Caco-2 (cell line): ENCODE data around the gene FXYD7. TPM values are rescaled to one million over a fixed set of nuclear protein-coding genes. Genes with fewer than 3 reads are reported as not detected.

Source experiments
- BruUV-seq: library from RNA; stranded (reverse); fragments of 400-500 nt; replicated peaks from 2 replicates; lab custom pipeline; 2021; lab: Mats Ljungman, UMichigan
- CTCF ChIA-PET: fragments of 300-600 bp; sonication (Branson Sonifier 250); formaldehyde crosslinking; loops from one replicate; lab custom pipeline; 2022; ENCODE audit warnings: antibody characterized with exemption; lab: Charles Lee
- POLR2A ChIA-PET: fragments of 300-600 bp; sonication (Branson Sonifier 250); formaldehyde crosslinking; loops from one replicate; lab custom pipeline; 2022; ENCODE audit warnings: antibody characterized with exemption; lab: Charles Lee
- DNase-seq, 2 experiments: peaks; one replicate each; pipeline versions ENCODE4 v3.0.0 to v3.0.0-alpha.2; 2020 to 2022
- H3K27me3 ChIP-seq: replicated peaks from 2 replicates; pipeline ENCODE4 v1.6.0; 2011; ENCODE audit warnings: low read length; ENCODE audit not compliant: control insufficient read depth, insufficient read depth
- H3K36me3 ChIP-seq: 2 replicates; pipeline ENCODE4 v1.5.1; 2011; ENCODE audit warnings: low read length; ENCODE audit not compliant: control insufficient read depth, insufficient read depth
- H3K4me1 ChIP-seq: fragments of 250-450 bp; sonication (Bioruptor Pico); 2 replicates; pipeline ENCODE4 v1.5.1; 2020; ENCODE audit warnings: mild to moderate bottlenecking
- H3K4me3 ChIP-seq: 2 replicates; pipeline ENCODE4 v1.5.1; 2011; ENCODE audit warnings: low read depth, mild to moderate bottlenecking, control low read depth, low read length
- H3K9me3 ChIP-seq: fragments of 250-450 bp; sonication (Bioruptor Pico); 2 replicates; pipeline ENCODE4 v1.5.1; 2020; ENCODE audit warnings: mild to moderate bottlenecking, moderate library complexity
- H3K27ac Mint-ChIP-seq: one replicate; pipeline ENCODE4 v1.8.0; 2022; ENCODE audit warnings: mixed read lengths; ENCODE audit not compliant: unreplicated experiment
- H3K27me3 Mint-ChIP-seq: one replicate; pipeline ENCODE4 v1.8.0; 2022; ENCODE audit warnings: mixed read lengths; ENCODE audit not compliant: insufficient read depth, unreplicated experiment
- H3K36me3 Mint-ChIP-seq: one replicate; pipeline ENCODE4 v1.8.0; 2022; ENCODE audit warnings: mild to moderate bottlenecking, mixed read lengths; ENCODE audit not compliant: insufficient read depth, unreplicated experiment
- H3K4me1 Mint-ChIP-seq: one replicate; pipeline ENCODE4 v1.8.0; 2022; ENCODE audit warnings: low read depth, mixed read lengths; ENCODE audit not compliant: unreplicated experiment
- H3K4me3 Mint-ChIP-seq: one replicate; pipeline ENCODE4 v1.8.0; 2022; ENCODE audit warnings: mild to moderate bottlenecking, moderate library complexity, mixed read lengths; ENCODE audit not compliant: unreplicated experiment
- H3K9me3 Mint-ChIP-seq: one replicate; pipeline ENCODE4 v1.8.0; 2022; ENCODE audit warnings: mixed read lengths; ENCODE audit not compliant: unreplicated experiment
- intact Hi-C: fragments of 100-400 bp; cut with micrococcal nuclease; formaldehyde crosslinking; loops from one replicate; pipeline ENCODE4 v1.10.0; 2022; ENCODE audit not compliant: unreplicated experiment
- total RNA-seq: library from RNA; stranded (reverse); gene quantifications from 2 replicates; pipeline ENCODE4 v1.2.3, GENCODE V29; 2022
- TF ChIP-seq, protein P1 (sequence below), 2 experiments: fragments of 200-600 bp in 1 of 2; IDR thresholded peaks; 1 replicate in 1 of 2; 2 replicates in 1 of 2; pipeline versions ENCODE4 v1.5.1 to v1.8.0; 2011 to 2022; ENCODE audit warnings: antibody characterized with exemption in 1 of 2, control low read depth in 1 of 2, inconsistent platforms in 1 of 2, low read depth in 1 of 2, low read length in 1 of 2, mild to moderate bottlenecking in 1 of 2, moderate library complexity in 1 of 2; ENCODE audit not compliant: insufficient read depth in 1 of 2, severe bottlenecking in 1 of 2, unreplicated experiment in 1 of 2

The FXYD7 gene
- total RNA-seq, 1 experiment from 2014 or later = not detected

DNA sequence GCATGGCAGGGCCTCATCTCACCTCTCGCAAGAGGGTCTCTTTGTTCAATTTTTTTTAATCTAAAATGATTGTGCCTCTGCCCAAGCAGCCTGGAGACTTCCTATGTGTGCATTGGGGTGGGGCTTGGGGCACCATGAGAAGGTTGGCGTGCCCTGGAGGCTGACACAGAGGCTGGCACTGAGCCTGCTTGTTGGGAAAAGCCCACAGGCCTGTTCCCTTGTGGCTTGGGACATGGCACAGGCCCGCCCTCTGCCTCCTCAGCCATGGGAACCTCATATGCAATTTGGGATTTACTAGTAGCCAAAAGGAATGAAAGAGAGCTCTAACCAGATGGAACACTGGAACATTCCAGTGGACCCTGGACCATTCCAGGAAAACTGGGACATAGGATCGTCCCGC, 19.5 kb upstream of the FXYD7 start:
- 0 out of 2 replicates have a peak, but pooled peaks cover 2% of the 10 kb centered on the region for H3K36me3 ChIP-seq
- Mint-ChIP-seq H3K4me1 (peaks cover 16% of the 10 kb centered on the region), H3K27me3 (no peaks in the 10 kb centered on the region), H3K27ac (peak overlapping the region; percentile 41), H3K9me3 (no peaks in the 10 kb centered on the region), H3K36me3 (peaks cover 8% of the 10 kb centered on the region), H3K4me3 (peak overlapping the region; percentile 82)
- ChIA-PET POLR2A (no interaction called here), CTCF (no interaction called here)
- intact Hi-C loops = no loop called here
- H3K4me1 ChIP-seq = peaks cover 5% of the 10 kb centered on the region
- H3K9me3 ChIP-seq = no peaks in the 10 kb centered on the region
- H3K4me3 ChIP-seq = no peak overlapping the region
- TF ChIP-seq, protein P1, sequence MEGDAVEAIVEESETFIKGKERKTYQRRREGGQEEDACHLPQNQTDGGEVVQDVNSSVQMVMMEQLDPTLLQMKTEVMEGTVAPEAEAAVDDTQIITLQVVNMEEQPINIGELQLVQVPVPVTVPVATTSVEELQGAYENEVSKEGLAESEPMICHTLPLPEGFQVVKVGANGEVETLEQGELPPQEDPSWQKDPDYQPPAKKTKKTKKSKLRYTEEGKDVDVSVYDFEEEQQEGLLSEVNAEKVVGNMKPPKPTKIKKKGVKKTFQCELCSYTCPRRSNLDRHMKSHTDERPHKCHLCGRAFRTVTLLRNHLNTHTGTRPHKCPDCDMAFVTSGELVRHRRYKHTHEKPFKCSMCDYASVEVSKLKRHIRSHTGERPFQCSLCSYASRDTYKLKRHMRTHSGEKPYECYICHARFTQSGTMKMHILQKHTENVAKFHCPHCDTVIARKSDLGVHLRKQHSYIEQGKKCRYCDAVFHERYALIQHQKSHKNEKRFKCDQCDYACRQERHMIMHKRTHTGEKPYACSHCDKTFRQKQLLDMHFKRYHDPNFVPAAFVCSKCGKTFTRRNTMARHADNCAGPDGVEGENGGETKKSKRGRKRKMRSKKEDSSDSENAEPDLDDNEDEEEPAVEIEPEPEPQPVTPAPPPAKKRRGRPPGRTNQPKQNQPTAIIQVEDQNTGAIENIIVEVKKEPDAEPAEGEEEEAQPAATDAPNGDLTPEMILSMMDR (IDR thresholded peaks at IDR 0.05; ENCODE audit: insufficient read depth in 1 of 2, low read depth in 1 of 2, low read length in 1 of 2, severe bottlenecking in 1 of 2, unreplicated experiment in 1 of 2) = no peak
- H3K27me3 ChIP-seq = no peaks in the 10 kb centered on the region
- DNase-seq = no peak
- no TSS peak for BruUV-seq

DNA sequence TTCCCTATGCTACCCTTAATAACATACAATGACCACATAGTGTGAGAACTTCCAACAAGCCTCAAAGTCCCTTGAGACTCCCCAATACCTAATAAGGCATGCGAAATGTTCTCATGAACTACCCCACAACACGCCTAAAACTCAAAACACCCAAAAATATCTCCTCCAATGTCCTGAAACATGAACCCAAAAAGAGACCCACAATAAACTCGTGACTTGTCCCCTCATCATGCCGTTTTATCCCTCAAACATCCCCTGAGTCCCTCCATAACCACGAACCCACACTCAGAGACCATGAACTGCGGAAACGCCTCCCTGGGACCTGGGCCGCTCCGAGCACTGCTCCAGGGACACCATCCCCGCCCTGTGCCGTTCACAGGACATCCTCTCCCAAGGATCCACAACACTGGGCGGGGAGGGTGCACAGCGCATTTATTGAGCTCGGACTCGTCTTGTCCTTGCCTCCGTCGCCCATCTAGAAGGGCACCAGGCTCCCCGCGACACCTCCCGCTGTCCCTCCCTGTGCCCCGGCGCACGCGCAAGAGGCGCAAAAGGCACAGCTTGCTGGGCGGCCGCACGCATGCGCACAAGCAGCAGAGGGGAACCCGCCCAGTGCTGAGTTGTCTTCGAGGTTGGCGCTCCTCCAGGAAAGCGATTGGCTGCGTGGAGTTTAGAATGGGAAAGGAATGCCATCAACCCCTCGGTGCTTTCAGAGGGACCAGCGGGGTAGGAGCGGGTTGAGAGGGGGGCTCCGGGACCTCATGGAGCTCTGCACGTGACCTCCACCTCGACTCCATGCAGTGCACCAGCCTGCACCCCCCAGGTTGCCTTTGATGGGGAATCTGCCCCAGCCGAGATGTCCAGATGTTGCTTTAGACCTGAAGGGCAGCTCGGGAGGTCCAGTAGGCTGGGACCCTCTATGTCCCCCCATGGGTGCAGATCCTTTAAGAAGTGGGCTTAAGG, 18.7 kb upstream of the FXYD7 start:
- peak overlapping the region; percentile 82 for H3K4me3 Mint-ChIP-seq
- peaks cover 8% of the 10 kb centered on the region for H3K36me3 Mint-ChIP-seq
- ChIA-PET POLR2A (no interaction called here), CTCF (interaction anchor here (0.9 to 1.8 kb wide), 6 partner anchors 8 to 69 kb away, joined by 3 to 8 read pairs (median 4); no protein-coding TSS in a partner anchor)
- peaks cover 6% of the 10 kb centered on the region for H3K4me1 ChIP-seq
- H3K36me3 ChIP-seq = 0 out of 2 replicates have a peak, but pooled peaks cover 2% of the 10 kb centered on the region
- H3K27ac Mint-ChIP-seq = peak overlapping the region; percentile 41
- intact Hi-C loops = loop anchor here (1.0 kb wide), 1 partner anchor 8 kb away; no protein-coding TSS in a partner anchor
- peaks cover 16% of the 10 kb centered on the region for H3K4me1 Mint-ChIP-seq
- no peaks in the 10 kb centered on the region for H3K27me3 Mint-ChIP-seq
- H3K27me3 ChIP-seq = no peaks in the 10 kb centered on the region
- no peaks in the 10 kb centered on the region for H3K9me3 ChIP-seq
- peak overlapping the region; percentile 44 for H3K4me3 ChIP-seq
- BruUV-seq = no TSS peak
- DNase-seq = peak; percentile 93
- TF ChIP-seq, protein P1 (IDR thresholded peaks at IDR 0.05; ENCODE audit: insufficient read depth in 1 of 2, low read depth in 1 of 2, low read length in 1 of 2, severe bottlenecking in 1 of 2, unreplicated experiment in 1 of 2) = no peak
- no peaks in the 10 kb centered on the region for H3K9me3 Mint-ChIP-seq

DNA sequence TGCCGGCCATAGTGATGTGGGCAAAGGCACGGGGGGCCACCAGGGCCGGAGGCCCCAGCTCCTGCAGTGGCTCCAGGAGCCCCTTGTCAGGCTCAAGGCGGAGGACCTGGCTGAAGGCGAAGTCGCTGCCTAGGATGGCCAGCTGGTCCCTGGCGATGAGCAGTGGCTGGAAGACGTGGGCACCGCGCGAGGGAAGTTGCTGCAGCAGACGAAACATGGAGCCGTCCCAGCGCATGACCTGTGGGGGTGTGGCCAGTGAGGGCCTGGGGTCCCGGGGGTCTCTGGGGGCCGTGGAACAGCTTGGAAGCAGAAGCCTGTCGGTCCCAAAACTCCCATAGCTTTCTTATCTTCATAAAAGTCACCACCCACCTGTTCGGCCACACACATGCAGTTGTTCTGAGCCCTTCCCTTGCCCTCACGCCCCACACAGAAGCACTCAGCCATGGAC, 17.8 kb upstream of the FXYD7 start:
- Mint-ChIP-seq H3K27ac (no peak overlapping the region), H3K4me1 (peaks cover 16% of the 10 kb centered on the region), H3K4me3 (no peak overlapping the region), H3K36me3 (peaks cover 8% of the 10 kb centered on the region), H3K9me3 (no peaks in the 10 kb centered on the region), H3K27me3 (no peaks in the 10 kb centered on the region)
- intact Hi-C loops = no loop called here
- Histone ChIP-seq H3K9me3 (no peaks in the 10 kb centered on the region), H3K27me3 (no peaks in the 10 kb centered on the region), H3K4me3 (no peak overlapping the region), H3K36me3 (0 out of 2 replicates have a peak, but pooled peaks cover 2% of the 10 kb centered on the region), H3K4me1 (peaks cover 14% of the 10 kb centered on the region)
- CTCF ChIA-PET = interaction anchor here (0.9 to 1.8 kb wide), 4 partner anchors 11 to 69 kb away, joined by 4 to 8 read pairs (median 6); no protein-coding TSS in a partner anchor
- POLR2A ChIA-PET = no interaction called here
- BruUV-seq = no TSS peak
- TF ChIP-seq, protein P1 (IDR thresholded peaks at IDR 0.05; ENCODE audit: insufficient read depth in 1 of 2, low read depth in 1 of 2, low read length in 1 of 2, severe bottlenecking in 1 of 2, unreplicated experiment in 1 of 2) = no peak
- no peak for DNase-seq
